Measurements from ENCODE around the gene PKDCC.
"Not testable (repeated sequence)": the region's sequence is repeated elsewhere in the genome, so short reads cannot be mapped to it uniquely, and the experiment has no call there.

PKDCC gene

GRCh38 chr2:42030829-42031228, 17.0 kb upstream of the PKDCC start:
- DNase-seq = no peak

- DNase-seq = no peak
These were observed 16.3 kb upstream of the PKDCC start for GRCh38 chr2:42031281-42032223.

DNA sequence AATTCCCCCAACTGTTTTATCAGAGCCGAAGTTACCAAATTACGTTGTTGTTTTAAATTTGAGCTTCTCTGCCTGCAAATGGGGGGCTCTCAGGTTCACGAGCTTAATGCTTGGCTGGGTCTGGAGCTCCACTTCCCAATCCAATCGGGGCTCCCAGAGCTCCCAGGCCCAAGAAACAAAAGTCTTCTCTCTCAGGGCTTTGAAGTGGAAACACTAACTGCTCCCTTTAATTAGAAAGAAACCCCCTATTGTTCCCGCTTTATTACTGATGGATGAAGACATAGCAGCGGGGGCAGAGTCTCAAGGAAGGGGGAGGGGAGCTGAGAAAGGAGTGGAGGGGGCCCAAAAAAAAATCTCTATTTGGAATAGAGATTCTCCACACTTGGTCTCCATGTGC, 15.6 kb upstream of the PKDCC start:
- DNase-seq = no peak

DNA sequence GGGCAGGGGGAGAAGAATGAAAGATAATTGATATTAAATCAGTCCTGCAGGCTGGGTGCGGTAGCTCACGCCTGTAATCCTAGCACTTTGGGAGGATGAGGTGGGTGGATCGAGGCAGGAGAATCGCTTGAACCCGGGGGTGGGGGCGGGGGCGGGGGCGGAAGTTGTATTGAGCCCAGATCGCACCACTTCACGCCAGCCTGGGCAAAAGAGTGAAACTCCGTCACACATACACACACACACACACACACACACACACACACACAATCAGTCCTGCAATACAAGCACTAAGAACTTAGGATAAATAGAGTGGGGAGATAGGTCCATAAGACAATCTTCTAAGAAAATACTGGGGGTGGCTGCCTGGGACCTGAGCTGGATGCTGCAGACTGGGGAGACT, 15.1 kb upstream of the PKDCC start:
- DNase-seq = no peak

- not testable (repeated sequence) for DNase-seq
These were observed 13.7 kb upstream of the PKDCC start for GRCh38 chr2:42034096-42034495.

GRCh38 chr2:42035241-42035640, 12.6 kb upstream of the PKDCC start:
- DNase-seq = no peak

DNA sequence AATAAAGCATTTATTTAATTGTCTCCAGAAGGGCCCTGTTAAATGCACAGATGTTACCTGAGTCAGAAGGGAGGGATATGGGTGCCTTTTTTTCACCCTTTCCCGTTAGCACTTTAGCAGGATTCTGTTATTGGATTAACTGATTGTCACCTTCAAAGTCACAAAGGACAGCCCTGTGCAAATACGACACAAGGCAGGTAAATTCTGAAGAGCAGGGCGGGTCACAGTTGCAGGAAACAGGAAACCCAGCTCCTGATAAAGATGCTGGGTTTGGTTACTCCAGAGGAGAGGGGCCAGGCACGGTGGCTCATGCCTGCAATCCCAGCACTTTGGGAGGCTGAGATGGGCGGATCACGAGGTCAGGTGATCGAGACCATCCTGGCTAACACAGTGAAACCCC, 11.4 kb upstream of the PKDCC start:
- peak; percentile 90 for DNase-seq

DNA sequence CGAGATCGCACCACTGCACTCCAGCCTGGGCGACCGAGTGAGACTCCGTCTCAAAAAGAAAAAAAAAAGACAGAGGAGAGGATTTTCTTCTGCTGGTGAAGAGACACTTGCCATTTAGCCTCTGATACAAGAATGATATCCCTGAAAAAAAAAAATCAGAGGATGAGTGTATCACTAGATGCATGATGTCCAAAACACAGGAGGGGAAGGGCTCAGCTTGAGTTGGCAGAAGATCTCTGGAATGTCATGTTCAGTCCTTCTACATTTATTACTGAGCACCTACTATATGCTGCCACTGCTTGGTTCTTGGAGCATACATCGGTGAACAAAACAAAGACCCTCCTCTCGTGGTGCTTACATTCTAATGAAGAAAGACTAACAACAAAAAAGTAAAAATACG, 10.9 kb upstream of the PKDCC start:
- DNase-seq = no peak

DNA sequence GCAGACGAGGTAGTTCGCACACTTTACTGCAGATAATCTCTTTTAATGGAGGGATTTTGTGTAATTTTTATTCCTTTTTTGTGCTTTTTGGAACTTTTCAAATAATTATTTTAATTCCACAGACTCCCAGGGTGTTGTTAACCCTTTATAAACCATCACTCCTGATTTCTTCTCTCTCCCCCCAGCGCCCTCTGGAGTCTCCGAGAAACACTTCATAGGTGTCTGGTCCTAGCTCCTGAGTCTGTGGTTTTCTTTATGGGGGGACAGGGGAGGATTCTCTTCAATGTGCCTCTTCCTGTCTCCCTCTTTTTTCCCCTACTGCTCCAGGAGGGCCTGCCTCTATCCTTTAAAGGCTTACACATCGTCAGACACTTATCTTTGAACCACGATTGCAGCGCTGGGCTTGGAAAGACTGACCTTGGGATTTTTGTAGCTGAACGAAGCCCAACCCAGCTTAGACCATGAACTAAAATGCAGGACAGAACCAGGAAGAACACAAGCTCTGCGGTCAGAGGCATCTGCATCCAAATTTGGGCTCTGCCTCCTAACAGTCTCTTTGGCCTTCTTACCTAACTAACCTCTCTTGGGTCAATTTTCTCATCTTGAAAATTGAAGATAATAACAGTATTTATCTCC, 7.1 kb upstream of the PKDCC start:
- DNase-seq = no peak

- DNase-seq = no peak
These were observed 6.3 kb upstream of the PKDCC start for GRCh38 chr2:42041377-42042127.

DNA sequence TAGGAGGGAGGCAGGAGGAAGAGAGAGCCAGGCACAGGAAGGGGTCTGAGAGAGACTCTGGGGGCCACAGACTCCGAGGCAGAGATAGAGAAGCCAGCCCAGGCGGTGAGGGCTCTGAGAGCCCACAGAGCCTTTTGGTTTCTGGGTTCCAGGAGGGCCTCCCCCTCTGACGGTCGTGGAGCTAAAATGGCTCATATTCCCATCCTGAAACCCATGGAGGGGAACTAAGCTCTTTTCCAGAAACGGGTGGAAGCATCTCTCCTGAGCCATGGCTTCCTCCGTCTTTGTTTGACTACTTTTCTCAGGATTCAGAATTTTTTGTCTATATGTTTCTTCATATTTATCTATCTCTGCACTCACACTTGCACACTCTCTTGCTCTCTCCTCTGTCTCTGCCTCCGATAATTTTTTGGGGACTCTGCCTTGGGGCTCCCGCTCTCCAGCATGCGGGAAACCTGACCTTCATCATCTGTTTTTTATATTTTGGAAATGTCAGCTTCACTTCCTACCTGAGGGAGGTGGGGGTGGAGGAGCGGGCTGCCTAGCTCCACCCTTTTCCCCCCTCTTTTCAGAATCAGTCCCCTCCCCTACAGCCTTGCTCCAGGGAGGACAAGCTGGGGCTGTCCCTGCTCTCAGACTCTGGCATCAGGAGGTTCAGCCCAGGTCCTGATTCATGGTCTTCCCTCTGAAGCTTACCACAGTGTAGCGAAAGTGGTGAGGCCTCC, 5.0 kb upstream of the PKDCC start:
- no peak for DNase-seq

GRCh38 chr2:42043789-42044394, 3.9 kb upstream of the PKDCC start:
- no peak for DNase-seq

GRCh38 chr2:42044939-42045338, 2.9 kb upstream of the PKDCC start:
- DNase-seq = no peak

DNA sequence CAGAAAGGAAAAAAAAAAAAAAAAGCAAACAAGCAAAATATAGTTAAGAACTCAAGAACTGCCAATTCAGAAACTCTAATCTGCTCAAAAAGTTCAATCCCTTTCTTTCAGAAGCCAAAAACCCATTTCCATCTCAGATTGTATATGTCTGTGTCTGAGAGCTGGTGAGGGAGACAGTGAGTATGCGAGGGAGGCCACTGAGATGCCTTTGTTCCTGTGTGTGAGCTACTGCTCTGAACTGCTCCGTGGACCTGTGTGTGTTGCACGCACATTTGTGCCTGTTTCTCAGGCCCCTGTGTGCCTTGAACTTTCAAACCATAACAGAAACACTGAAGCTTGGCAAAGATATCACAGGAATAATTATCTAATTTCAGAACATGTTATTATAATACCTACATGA, 2.5 kb upstream of the PKDCC start:
- DNase-seq = no peak

GRCh38 chr2:42045848-42046748, 1.7 kb upstream of the PKDCC start:
- DNase-seq = peak; percentile 65

GRCh38 chr2:42046819-42047487, 868 bp upstream of the PKDCC start:
- DNase-seq = no peak

DNA sequence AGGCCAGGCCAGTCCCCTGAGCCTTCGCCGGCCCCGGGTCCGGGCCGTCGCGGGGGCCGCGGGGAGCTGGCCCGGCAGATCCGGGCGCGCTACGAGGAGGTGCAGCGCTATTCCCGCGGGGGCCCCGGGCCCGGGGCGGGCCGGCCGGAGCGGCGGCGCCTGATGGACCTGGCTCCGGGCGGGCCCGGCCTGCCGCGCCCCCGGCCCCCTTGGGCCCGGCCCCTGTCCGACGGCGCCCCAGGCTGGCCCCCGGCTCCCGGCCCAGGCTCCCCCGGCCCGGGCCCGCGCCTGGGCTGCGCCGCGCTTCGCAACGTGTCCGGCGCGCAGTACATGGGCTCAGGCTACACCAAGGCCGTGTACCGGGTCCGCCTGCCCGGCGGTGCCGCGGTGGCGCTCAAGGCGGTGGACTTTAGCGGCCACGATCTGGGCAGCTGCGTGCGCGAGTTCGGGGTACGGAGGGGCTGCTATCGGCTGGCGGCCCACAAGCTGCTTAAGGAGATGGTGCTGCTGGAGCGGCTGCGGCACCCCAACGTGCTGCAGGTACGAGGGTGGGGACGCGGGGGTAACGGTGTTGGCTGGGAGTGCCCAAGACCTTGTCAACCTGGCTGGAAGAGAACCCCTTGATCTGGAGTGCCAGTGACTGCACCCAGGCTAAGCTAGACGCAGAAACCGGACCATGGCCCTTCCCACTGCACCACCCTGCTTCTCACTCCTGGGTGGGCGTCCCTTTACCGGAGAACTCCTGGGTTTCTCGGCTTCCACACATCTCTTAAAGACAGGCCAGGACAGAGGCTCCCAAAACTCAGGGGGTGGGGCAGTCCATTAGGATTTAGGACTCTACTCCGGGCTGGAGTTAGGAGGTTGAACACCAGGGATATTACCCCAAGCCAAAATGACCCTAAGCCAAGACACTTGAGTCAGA, 739 bp downstream of the PKDCC start:
- DNase-seq = no peak

GRCh38 chr2:42049221-42050009, 1.6 kb downstream of the PKDCC start:
- DNase-seq = no peak
